Ishikawa (cell line): Measurements from ENCODE around the gene LRRC55.

Experiments
- CEBPB ChIP-seq: IDR thresholded peaks from 2 replicates; pipeline ENCODE4 v1.6.1; 2012
- CREB1 ChIP-seq: IDR thresholded peaks from 2 replicates; pipeline ENCODE4 v1.6.1; 2012; ENCODE audit warnings: low read depth
- EGR1 ChIP-seq: IDR thresholded peaks from 2 replicates; pipeline ENCODE4 v1.6.1; 2012
- EP300 ChIP-seq: IDR thresholded peaks from 2 replicates; pipeline ENCODE4 v1.6.1; 2012; ENCODE audit warnings: borderline replicate concordance
- FOXM1 ChIP-seq: IDR thresholded peaks from 2 replicates; pipeline ENCODE4 v1.6.1; 2012; ENCODE audit warnings: low read depth, borderline replicate concordance
- MAX ChIP-seq: IDR thresholded peaks from 2 replicates; pipeline ENCODE4 v1.6.1; 2012
- NFIC ChIP-seq: IDR thresholded peaks from 2 replicates; pipeline ENCODE4 v1.6.1; 2012
- RAD21 ChIP-seq: IDR thresholded peaks from 2 replicates; pipeline ENCODE4 v1.6.1; 2012; ENCODE audit warnings: low read depth
- REST ChIP-seq: IDR thresholded peaks from 2 replicates; pipeline ENCODE4 v1.6.1; 2012; ENCODE audit warnings: low read depth, mild to moderate bottlenecking
- TAF1 ChIP-seq: IDR thresholded peaks from 2 replicates; pipeline ENCODE4 v1.6.1; 2012; ENCODE audit warnings: low read depth, mild to moderate bottlenecking
- TCF12 ChIP-seq: IDR thresholded peaks from 2 replicates; pipeline ENCODE4 v1.6.1; 2012; ENCODE audit warnings: low read depth
- TEAD4 ChIP-seq: IDR thresholded peaks from 2 replicates; pipeline ENCODE4 v1.6.1; 2012
- USF1 ChIP-seq: IDR thresholded peaks from 2 replicates; pipeline ENCODE4 v1.6.1; 2012
- ZBTB7A ChIP-seq: IDR thresholded peaks from 2 replicates; pipeline ENCODE4 v1.6.1; 2012; ENCODE audit warnings: low read depth

The LRRC55 gene, protein sequence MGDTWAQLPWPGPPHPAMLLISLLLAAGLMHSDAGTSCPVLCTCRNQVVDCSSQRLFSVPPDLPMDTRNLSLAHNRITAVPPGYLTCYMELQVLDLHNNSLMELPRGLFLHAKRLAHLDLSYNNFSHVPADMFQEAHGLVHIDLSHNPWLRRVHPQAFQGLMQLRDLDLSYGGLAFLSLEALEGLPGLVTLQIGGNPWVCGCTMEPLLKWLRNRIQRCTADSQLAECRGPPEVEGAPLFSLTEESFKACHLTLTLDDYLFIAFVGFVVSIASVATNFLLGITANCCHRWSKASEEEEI

DNA sequence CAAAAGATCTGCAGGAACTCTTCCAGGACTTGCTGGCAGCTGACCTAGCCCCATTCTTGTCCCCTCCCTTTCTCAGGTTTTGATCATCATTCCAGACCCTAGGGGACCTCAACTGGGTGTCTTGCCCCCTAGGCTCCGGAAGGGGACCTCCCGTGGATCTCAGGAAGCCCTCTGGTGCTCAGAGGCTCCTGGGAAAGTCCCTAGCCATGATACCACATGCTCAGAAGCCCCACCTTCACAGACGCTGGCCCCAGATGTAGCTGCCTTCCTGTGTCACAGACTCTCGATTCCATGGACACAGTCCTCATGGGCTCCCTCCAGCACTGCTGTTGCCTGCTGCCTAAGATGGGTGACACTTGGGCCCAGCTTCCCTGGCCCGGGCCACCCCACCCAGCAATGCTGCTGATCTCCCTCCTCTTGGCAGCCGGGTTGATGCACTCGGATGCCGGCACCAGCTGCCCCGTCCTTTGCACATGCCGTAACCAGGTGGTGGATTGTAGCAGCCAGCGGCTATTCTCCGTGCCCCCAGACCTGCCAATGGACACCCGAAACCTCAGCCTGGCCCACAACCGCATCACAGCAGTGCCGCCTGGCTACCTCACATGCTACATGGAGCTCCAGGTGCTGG lies at the start of gene LRRC55:
Gene LRRC55, plus strand, starts transcription at position 276 of the 628 bp plus-strand sequence. Its CDS starts 70 bp downstream, at position 346.
- TF ChIP-seq CREB1, result no peak
- no peak for TF ChIP-seq TAF1
- no peak for TF ChIP-seq FOXM1
- TF ChIP-seq CEBPB, result no peak
- no peak for TF ChIP-seq EP300
- no peak for TF ChIP-seq NFIC
- TF ChIP-seq EGR1, result no peak
- TF ChIP-seq TCF12, result no peak
- no peak for TF ChIP-seq RAD21
- TF ChIP-seq USF1, result no peak
- TF ChIP-seq TEAD4, result no peak
- TF ChIP-seq REST, result no peak
- TF ChIP-seq MAX, result no peak

- no peak for TF ChIP-seq CEBPB
- no peak for TF ChIP-seq CREB1
- no peak for TF ChIP-seq USF1
- no peak for TF ChIP-seq EP300
- TF ChIP-seq REST, result no peak
Observed at GRCh38 chr11:57133366-57134038, 48.3 kb upstream of the LRRC55 start.

DNA sequence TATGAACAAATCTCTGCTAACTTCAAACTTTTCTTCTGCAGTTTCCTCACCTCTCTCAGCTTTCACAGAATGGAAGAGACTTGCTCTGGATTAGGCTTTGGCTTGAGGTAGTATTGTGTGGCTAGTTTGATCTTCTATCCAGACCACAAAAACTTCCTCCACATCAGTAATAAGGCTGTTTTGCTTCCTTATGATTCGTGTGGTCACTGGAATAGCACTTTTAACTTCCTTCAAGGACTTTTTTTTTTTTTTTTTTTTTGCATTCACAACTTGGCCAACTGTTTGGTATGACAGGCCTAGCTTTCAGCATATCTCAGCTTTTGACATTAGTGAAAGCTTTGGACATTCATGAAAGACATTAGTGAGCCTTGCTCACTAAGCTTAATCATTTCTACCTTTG lies 47.5 kb upstream of the LRRC55 start:
- TF ChIP-seq TAF1 (no peak), ZBTB7A (no peak)

GRCh38 chr11:57135020-57135751 lies 46.6 kb upstream of the LRRC55 start:
- TF ChIP-seq ZBTB7A (no peak), REST (no peak), EGR1 (no peak), CEBPB (no peak), TAF1 (no peak), TCF12 (no peak), EP300 (no peak)
